ENCODE data around the gene TBC1D3B.

GRCh38 chr17:36149296-36149820, 27.1 kb downstream of the TBC1D3B start:
- no peak for TF ChIP-seq CTCF (IDR thresholded peaks at IDR 0.05)
- no peak for TF ChIP-seq POLR2A (IDR thresholded peaks at IDR 0.05)
